ENCODE measurements around the gene TBC1D3H. TPM values are rescaled to one million over a fixed set of nuclear protein-coding genes. Genes with fewer than 3 reads are reported as not detected.

The TBC1D3H gene
- polyA plus RNA-seq, 4 donors = 0.58 TPM; not detected in 3

Other genes starting within 250 kb of the TBC1D3H start
- gene TBC1D3B, start 211.8 kb downstream of the TBC1D3H start, polyA plus RNA-seq = 1 to 10 TPM; 1.8 to 6.5 (median 4.5) TPM
- gene CCL3L1, start 191.7 kb downstream of the TBC1D3H start, polyA plus RNA-seq = 1 to 10 TPM in 2 of 4 donors, under 1 TPM in 1, not detected in 1; 0.15 to 3.3 (median 1.9) TPM
- 1 to 10 TPM in 2 of 4 donors, under 1 TPM in 1, not detected in 1; 0.43 to 5.9 (median 3.2) TPM for gene CCL4L2, start 177.4 kb downstream of the TBC1D3H start, polyA plus RNA-seq
- gene TBC1D3I, start 123.9 kb downstream of the TBC1D3H start, polyA plus RNA-seq = under 1 TPM in 2 of 4 donors, not detected in 2; 0.12 to 0.27 TPM
- gene TBC1D3G, start 64.6 kb downstream of the TBC1D3H start, polyA plus RNA-seq = 10 to 100 TPM in 1 of 4 donors, 1 to 10 TPM in 1, not detected in 2; 2.7 to 17.7 TPM
- gene ZNHIT3, start 98.2 kb upstream of the TBC1D3H start, polyA plus RNA-seq = 10 to 100 TPM; 41.8 to 53.4 (median 48.7) TPM
- 10 to 100 TPM; 35.9 to 54.8 (median 48.6) TPM for gene MYO19, start 146.4 kb upstream of the TBC1D3H start, polyA plus RNA-seq
- gene PIGW, start 146.6 kb upstream of the TBC1D3H start, polyA plus RNA-seq = 1 to 10 TPM; 2.5 to 9.0 (median 5.9) TPM
- gene GGNBP2, start 156.5 kb upstream of the TBC1D3H start, polyA plus RNA-seq = 100 to 1,000 TPM in 1 of 4 donors, 10 to 100 TPM in 3; 40.1 to 107 (median 64.4) TPM
- 100 to 1,000 TPM; 195 to 654 (median 459) TPM for gene DHRS11, start 203.4 kb upstream of the TBC1D3H start, polyA plus RNA-seq
- gene MRM1, start 213.1 kb upstream of the TBC1D3H start, polyA plus RNA-seq = 10 to 100 TPM in 3 of 4 donors, 1 to 10 TPM in 1; 7.8 to 20.6 (median 16.1) TPM